ENCODE measurements around the gene RUNX1.

Gene RUNX1

DNA sequence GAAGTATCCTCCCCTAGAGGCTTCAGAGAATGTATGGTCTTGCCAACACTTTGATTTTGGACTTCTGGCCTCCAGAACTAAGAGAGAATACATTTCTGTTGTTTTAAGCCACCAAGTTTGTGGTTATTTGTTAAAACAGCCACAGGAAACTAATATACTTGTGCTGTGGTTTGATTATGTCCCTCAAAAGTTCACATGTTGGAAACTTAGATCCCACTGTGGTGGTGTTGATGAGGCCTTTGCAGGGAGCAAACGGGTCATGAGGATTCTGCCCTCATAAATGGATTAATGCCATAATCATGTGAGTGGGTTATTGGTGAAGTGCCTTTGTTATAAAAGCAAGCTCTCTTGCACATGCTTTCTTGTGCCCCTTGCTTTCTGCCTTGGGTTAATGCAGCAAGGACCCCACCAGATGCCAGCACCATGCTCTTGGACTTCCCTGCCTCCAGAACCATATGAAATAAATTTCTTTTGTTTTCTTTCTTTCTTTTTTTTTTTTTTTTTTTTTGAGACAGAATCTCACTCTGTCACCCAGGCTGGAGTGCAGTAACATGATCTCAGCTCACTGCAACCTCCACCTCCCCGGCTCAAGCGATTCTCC is 223.1 kb downstream of the RUNX1 start:
- DNase-seq (ENCODE audit: low read depth in 2 of 2) = no peak

GRCh38 chr21:34825101-34825500 is 224.0 kb downstream of the RUNX1 start:
- no peak for DNase-seq (ENCODE audit: low read depth in 2 of 2)

DNA sequence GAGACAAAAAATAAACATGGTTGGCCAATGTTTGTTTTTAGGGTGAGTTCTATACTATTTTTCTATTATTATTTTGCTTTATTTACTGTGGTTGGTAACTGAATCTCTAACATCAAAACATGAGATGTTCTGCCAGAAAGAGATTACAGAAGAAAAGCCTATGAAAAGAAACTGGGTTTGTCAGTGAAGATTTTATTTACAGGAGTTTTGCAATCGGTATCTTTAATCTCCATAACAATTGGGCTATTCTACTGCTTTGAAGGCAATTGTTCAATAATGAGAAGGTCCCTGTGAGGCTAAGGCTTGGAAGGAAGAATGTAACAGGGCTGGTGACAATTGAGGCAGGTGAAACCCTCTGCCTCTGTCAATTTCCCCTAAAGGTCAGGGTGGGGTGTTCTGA is 224.8 kb downstream of the RUNX1 start:
- DNase-seq (ENCODE audit: low read depth in 2 of 2) = no peak

DNA sequence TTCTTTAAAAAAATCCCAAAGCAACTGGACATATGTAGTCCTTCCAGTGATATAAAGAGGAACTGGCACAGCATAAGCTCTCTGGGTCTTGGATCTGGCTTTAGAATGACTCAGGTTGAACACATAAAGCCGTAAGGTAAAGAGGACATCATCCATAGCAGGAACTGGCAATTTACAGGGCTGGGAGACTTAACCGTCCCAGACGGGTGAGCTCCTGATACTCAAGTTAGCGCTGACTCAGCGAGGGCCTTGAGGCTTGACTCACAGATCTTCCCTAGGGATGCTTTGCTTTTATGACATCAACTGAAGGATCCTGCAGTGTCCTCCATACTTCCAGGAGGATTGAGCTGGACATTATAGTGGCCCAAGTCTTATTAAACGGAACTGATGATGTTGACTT is 226.2 kb downstream of the RUNX1 start:
- DNase-seq (ENCODE audit: low read depth in 2 of 2) = no peak

GRCh38 chr21:34822168-34822567 is 226.9 kb downstream of the RUNX1 start:
- DNase-seq (ENCODE audit: low read depth in 2 of 2) = no peak

GRCh38 chr21:34821717-34822116 is 227.4 kb downstream of the RUNX1 start:
- DNase-seq (ENCODE audit: low read depth in 2 of 2) = no peak

GRCh38 chr21:34820051-34820450 is 229.1 kb downstream of the RUNX1 start:
- DNase-seq (ENCODE audit: low read depth in 2 of 2) = no peak

- DNase-seq (ENCODE audit: low read depth in 2 of 2) = no peak
Observed at GRCh38 chr21:34819357-34819999, 229.6 kb downstream of the RUNX1 start.

- DNase-seq (ENCODE audit: low read depth in 2 of 2) = no peak
Observed at GRCh38 chr21:34818662-34819158, 230.4 kb downstream of the RUNX1 start.

DNA sequence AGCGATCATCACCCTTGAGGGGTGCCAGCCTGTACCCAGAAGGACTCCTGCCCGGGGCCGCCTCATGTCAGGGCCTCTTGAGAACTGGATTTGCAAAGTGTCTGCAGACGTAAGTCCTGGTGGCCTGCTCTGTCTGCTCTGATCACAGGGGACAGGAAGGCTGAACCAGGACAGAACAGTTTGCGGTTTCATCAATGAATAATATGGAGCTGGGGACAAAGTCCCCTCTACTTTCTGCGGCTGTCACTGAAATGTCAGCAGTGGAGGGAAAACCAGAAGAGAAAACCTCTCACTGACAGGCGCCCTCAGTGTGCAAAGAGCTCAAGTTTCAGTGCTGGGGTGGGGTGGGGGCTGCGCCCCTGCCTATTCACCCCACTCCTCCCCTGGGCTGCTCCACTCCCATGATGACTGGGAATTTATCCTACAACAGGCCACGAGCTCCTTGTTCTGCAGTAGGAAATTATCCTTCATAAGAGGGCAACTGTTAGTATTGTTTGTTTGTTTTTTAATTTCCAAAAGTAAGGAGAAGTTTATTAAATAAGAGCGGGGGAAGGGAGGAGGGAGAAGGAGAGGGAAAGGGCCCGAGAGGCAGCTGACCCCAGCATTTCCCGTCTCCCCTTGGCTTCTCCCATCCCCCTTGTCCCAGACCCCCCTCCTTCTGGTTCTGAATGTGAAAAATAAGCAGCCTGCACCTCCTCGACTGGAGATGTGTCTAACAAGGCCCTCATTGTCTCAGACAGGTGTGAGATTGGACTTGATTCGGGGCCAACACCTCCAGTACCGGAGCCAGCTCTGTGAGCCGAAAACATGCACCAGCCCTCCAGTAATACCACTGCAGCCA is 231.1 kb downstream of the RUNX1 start:
- DNase-seq (ENCODE audit: low read depth in 2 of 2) = no peak

DNA sequence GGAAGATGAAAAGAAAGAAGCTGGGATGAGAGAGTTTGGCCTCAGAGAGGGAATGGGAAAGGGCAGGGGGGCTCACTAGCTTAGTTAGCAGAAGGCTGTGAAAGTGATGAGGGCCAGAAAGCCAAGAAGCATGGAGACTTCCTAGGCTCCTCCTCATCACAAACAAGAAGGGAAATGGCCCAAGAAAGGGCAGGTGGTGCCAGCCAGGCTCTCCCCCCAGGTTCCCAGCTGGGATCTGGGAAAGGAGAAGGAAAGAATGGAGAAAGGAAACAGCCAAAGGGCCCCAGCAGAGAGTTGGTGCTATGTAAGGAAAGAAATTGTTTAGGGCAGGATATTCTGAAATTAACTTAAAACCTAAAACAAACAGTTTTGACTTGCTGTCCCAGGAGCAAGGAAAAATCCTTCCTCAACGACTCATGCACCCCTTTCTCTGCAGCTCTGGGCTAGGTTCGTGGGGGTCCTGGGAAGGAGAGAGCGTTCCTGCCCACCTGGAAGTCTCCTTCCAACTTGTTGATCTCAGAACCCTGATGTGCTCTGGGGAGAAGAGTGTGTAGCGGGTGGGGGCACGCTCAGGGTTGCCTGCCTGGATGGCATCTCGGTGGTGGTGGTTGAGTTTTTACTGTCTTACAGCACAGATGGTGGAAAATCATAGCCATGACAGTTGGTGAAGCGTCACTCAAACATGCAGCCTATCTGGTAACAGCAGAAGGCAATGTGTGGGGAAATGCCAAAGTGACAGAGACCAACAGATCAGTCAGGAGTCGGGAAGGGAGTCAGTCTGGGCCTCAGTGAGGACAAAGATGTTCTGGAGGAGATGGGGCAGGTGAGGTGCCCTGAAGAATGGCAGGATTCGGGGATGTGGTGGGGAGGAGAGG is 233.0 kb downstream of the RUNX1 start:
- no peak for DNase-seq (ENCODE audit: low read depth in 2 of 2)

- DNase-seq (ENCODE audit: low read depth in 2 of 2) = no peak
Observed at GRCh38 chr21:34814529-34814951, 234.6 kb downstream of the RUNX1 start.

- no peak for DNase-seq (ENCODE audit: low read depth in 2 of 2)
Observed at GRCh38 chr21:34813266-34813894, 235.7 kb downstream of the RUNX1 start.

DNA sequence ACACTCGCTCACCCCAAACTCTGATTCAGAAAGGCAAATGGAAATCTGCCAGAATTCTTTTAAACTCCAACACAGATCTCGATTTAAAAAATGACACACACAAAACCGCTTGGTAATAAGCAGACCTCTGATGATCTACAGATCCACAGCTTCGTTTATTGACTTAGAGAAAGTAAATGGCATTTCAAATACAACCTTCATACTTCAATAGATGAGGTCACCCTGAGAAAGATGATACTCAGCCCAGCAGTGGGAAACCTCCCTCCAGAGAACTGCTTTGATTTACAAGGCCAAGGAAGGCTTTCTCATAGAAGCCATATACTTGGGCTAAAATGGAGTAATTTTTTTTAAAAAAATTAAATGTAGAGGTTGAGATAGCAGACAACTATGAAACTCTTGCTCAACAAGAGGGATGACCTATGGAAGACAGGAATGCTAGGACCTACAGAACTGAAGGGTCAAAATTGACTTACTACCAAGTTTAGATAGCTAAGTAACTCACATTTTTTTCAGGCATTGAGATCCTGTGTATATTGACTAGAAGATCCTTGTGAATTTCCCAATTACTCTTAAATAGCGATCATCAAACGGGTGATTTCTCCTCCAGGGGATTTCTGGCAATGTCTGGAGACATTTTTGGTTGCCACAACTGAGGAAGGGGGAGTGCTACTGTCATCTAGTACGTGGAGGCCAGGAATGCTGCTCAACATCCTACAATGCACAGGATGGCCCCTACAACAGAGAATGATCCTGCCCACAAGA is 236.4 kb downstream of the RUNX1 start:
- DNase-seq (ENCODE audit: low read depth in 2 of 2) = peak; percentile 92

- DNase-seq (ENCODE audit: low read depth in 2 of 2) = no peak
Observed at GRCh38 chr21:34811368-34811767, 237.7 kb downstream of the RUNX1 start.

- no peak for DNase-seq (ENCODE audit: low read depth in 2 of 2)
Observed at GRCh38 chr21:34810786-34811185, 238.3 kb downstream of the RUNX1 start.

DNA sequence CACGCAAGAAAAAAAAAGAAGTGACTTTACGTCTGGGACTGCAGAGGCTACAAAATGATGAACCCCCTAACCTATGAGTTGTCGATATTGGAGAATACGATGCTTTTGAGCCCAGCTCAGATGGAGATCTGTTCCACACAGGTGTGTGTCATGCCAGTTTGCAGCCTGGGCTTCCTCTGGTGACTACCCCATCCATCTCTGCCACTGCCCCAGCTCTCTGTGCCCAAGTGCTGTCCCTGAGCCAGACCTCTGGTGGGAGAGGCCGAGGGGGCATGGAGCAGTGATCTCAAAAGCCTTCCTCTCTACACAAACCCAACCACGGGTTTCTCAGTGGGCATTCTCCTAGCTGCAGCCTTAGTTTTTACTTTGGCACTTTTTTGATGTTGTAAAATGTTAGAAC is 239.3 kb downstream of the RUNX1 start:
- DNase-seq (ENCODE audit: low read depth in 2 of 2) = no peak

- no peak for DNase-seq (ENCODE audit: low read depth in 2 of 2)
Observed at GRCh38 chr21:34808569-34809204, 240.4 kb downstream of the RUNX1 start.

DNA sequence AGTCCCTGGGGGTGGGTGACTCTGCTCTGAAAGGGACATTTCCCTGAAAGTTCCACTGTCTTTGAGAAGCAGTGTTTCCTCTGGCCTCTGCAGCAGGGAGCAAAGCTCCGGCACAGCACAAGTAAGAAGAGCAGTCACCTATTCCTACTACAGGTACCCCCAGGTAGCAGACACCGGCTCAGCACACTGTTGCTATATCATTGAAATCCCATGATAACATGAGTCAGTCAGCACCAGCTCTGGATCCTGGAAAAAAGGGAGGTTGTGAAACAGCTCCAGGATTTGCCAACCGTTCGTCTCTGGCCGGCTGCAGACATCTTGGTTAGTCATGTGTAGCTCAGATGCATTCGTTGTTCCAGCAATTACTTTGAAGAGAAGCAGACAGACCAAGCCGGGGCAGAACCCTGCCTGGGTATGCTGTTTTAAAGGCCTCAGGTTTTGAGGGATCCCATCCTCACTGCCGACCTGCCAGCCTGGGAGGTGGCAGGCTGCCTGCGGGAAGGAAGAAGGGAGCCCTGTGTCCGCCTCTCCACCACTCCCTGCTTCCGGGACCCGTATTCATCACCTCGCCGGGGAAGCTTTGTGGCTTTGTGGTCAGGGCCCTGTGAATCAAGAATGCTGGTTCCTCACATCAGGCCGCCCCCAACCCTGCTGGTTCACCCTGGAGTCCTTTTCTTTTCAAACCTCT is 241.1 kb downstream of the RUNX1 start:
- peak; percentile 85 for DNase-seq (ENCODE audit: low read depth in 2 of 2)

Data from fibroblast of skin of left quadriceps (primary cell).